GM23338 (cell line): Measurements from ENCODE around the gene SERGEF. TPM values are rescaled to one million over a fixed set of nuclear protein-coding genes. Genes with fewer than 3 reads are reported as not detected.
A peak's percentile ranks its signal among the peaks of the same experiment; 100 is the strongest.

Source experiments
- ATAC-seq: fragments of 200-7000 bp; cut with Tn5 transposase; 3 replicates; pipeline ENCODE4 v1.9.1; 2020
- DNase-seq: peaks from one replicate; pipeline ENCODE4 v3.0.0-alpha.2; 2015; ENCODE audit warnings: low spot score
- H2AFZ ChIP-seq: fragments of 200-600 bp; sonication (generic); 2 replicates; pipeline ENCODE4 v1.8.0; 2016; ENCODE audit warnings: antibody characterized with exemption, mild to moderate bottlenecking, moderate library complexity
- H3F3A ChIP-seq: fragments of 200-600 bp; sonication (generic); replicated peaks from 2 replicates; pipeline ENCODE4 v1.8.0; 2017; ENCODE audit warnings: antibody characterized with exemption, mixed run types, low read depth
- H3K27ac ChIP-seq: fragments of 200-600 bp; sonication (generic); 2 replicates; pipeline ENCODE4 v1.6.1; 2016; ENCODE audit warnings: low read depth
- H3K27me3 ChIP-seq: fragments of 200-600 bp; sonication (generic); 2 replicates; pipeline ENCODE4 v1.8.0; 2016; ENCODE audit warnings: mild to moderate bottlenecking, mixed run types, moderate library complexity; ENCODE audit not compliant: insufficient read depth
- H3K36me3 ChIP-seq: fragments of 200-600 bp; sonication (generic); 2 replicates; pipeline ENCODE4 v1.8.0; 2016; ENCODE audit warnings: mild to moderate bottlenecking; ENCODE audit not compliant: insufficient read depth
- H3K4me1 ChIP-seq: fragments of 200-600 bp; sonication (generic); 2 replicates; pipeline ENCODE4 v1.8.0; 2016; ENCODE audit warnings: mild to moderate bottlenecking, moderate library complexity; ENCODE audit not compliant: insufficient read depth
- H3K4me2 ChIP-seq: fragments of 200-600 bp; sonication (generic); 2 replicates; pipeline ENCODE4 v1.7.1; 2017; ENCODE audit warnings: mixed run types
- H3K4me3 ChIP-seq: fragments of 200-600 bp; sonication (generic); 2 replicates; pipeline ENCODE4 v1.6.1; 2016; ENCODE audit warnings: mixed run types
- H3K79me2 ChIP-seq: fragments of 200-600 bp; sonication (generic); replicated peaks from 2 replicates; pipeline ENCODE4 v1.8.0; 2017; ENCODE audit warnings: mild to moderate bottlenecking; ENCODE audit not compliant: insufficient read depth
- H3K9me2 ChIP-seq: fragments of 200-600 bp; sonication (generic); 2 replicates; pipeline ENCODE4 v1.8.0; 2017; ENCODE audit not compliant: insufficient read depth
- H4K20me1 ChIP-seq: fragments of 200-600 bp; sonication (generic); replicated peaks from 2 replicates; pipeline ENCODE4 v1.8.0; 2017; ENCODE audit warnings: mild to moderate bottlenecking; ENCODE audit not compliant: insufficient read depth
- H3K27ac Mint-ChIP-seq: 2 replicates; pipeline ENCODE4 v1.8.0; 2020; ENCODE audit warnings: inconsistent platforms, mild to moderate bottlenecking, moderate library complexity, mixed read lengths
- H3K27me3 Mint-ChIP-seq: 3 replicates; pipeline ENCODE4 v1.8.0; 2022; ENCODE audit warnings: low read depth, mild to moderate bottlenecking, moderate library complexity, mixed read lengths, inconsistent platforms; ENCODE audit not compliant: insufficient read depth, poor library complexity
- H3K36me3 Mint-ChIP-seq: 3 replicates; pipeline ENCODE4 v1.8.0; 2021; ENCODE audit warnings: low read depth, mild to moderate bottlenecking, inconsistent platforms, moderate library complexity, mixed read lengths
- H3K4me1 Mint-ChIP-seq: 3 replicates; pipeline ENCODE4 v1.8.0; 2020; ENCODE audit warnings: mild to moderate bottlenecking, inconsistent platforms, mixed read lengths
- H3K4me3 Mint-ChIP-seq: 3 replicates; pipeline ENCODE4 v1.8.0; 2021; ENCODE audit warnings: moderate library complexity, mild to moderate bottlenecking, inconsistent platforms, mixed read lengths
- H3K9me3 Mint-ChIP-seq: 3 replicates; pipeline ENCODE4 v1.8.0; 2020; ENCODE audit warnings: moderate library complexity, mild to moderate bottlenecking, inconsistent platforms, mixed read lengths
- CREB1 ChIP-seq: fragments of 250-450 bp; sonication (Bioruptor Pico); IDR thresholded peaks from 2 replicates; pipeline ENCODE4 v1.5.0; 2020; ENCODE audit warnings: low read depth, mild to moderate bottlenecking, moderate library complexity
- ETS1 ChIP-seq: IDR thresholded peaks from 2 replicates; pipeline ENCODE4 v1.6.1; 2016; ENCODE audit warnings: antibody characterized with exemption
- EZH2 ChIP-seq: fragments of 200-600 bp; sonication (generic); IDR thresholded peaks from one replicate; pipeline ENCODE4 v1.8.0; 2017; ENCODE audit warnings: antibody characterized with exemption, mild to moderate bottlenecking, low read depth; ENCODE audit not compliant: unreplicated experiment
- EZH2phosphoT487 ChIP-seq: fragments of 200-600 bp; sonication (generic); IDR thresholded peaks from one replicate; pipeline ENCODE4 v1.8.1; 2018; ENCODE audit warnings: antibody characterized with exemption; ENCODE audit not compliant: unreplicated experiment
- JUNB ChIP-seq: IDR thresholded peaks from one replicate; pipeline ENCODE4 v1.6.1; 2016; ENCODE audit warnings: antibody characterized with exemption; ENCODE audit not compliant: unreplicated experiment
- REST ChIP-seq: IDR thresholded peaks from one replicate; pipeline ENCODE4 v1.6.1; 2018; ENCODE audit warnings: antibody characterized with exemption; ENCODE audit not compliant: unreplicated experiment
- ZNF114 ChIP-seq: fragments of 250-450 bp; sonication (Bioruptor Pico); IDR thresholded peaks from 2 replicates; pipeline ENCODE4 v1.5.0; 2020; ENCODE audit warnings: mild to moderate bottlenecking, moderate library complexity
- polyA plus RNA-seq: library from polyadenylated mRNA; unstranded; fragments of >200 nt; fragmentation: Nextera tagmentation; extraction: Ambion mirVana; gene quantifications from 2 replicates; pipeline ENCODE4 v1.2.1, GENCODE V29; 2016
- total RNA-seq: library from RNA; depleted of rRNA; stranded (reverse); fragments of >200 nt; shearing (Covaris generic); gene quantifications from 2 replicates; pipeline ENCODE4 v1.2.3, GENCODE V29; 2014
- TF ChIP-seq, protein P1 (sequence below), 2 experiments: fragments of 200-600 bp in 1 of 2; sonication (generic) in 1 of 2; conservative IDR thresholded peaks; 2 replicates each; pipeline versions ENCODE4 v1.5.1 to v1.6.1; 2016 to 2017; ENCODE audit warnings: antibody characterized with exemption in 2 of 2, low read depth in 2 of 2, mild to moderate bottlenecking in 2 of 2, moderate library complexity in 1 of 2

The SERGEF gene
- total and polyA plus RNA-seq, 2 experiments from 2014 or later, result 24.2 to 27.9 TPM

GRCh38 chr11:17972987-17973386 lies 39.9 kb downstream of the SERGEF start:
- Histone ChIP-seq H3K4me3 (no peak overlapping the region), H3K27ac (no peak overlapping the region), H3K9me2 (no peaks in the 10 kb centered on the region), H3K36me3 (no peaks in the 10 kb centered on the region), H3F3A (no peaks in the 10 kb centered on the region), H3K4me1 (no peaks in the 10 kb centered on the region), H3K79me2 (no peaks in the 10 kb centered on the region), H3K27me3 (no peaks in the 10 kb centered on the region), H4K20me1 (0 out of 2 replicates have a peak, but pooled peaks cover 2% of the 10 kb centered on the region), H3K4me2 (no peak overlapping the region), H2AFZ (no peak overlapping the region)
- 0 out of 2 replicates have a peak overlapping the region, but pooled peaks have one; percentile 10 for H3K27ac Mint-ChIP-seq
- peaks cover 20% of the 10 kb centered on the region for H3K36me3 Mint-ChIP-seq
- H3K9me3 Mint-ChIP-seq, result no peaks in the 10 kb centered on the region
- H3K27me3 Mint-ChIP-seq, result no peaks in the 10 kb centered on the region
- ATAC-seq (peak; percentile 100), DNase-seq (peak; percentile 92)
- no peak overlapping the region for H3K4me3 Mint-ChIP-seq
- peaks cover 3% of the 10 kb centered on the region; the same call in 2 of the 3 replicates for H3K4me1 Mint-ChIP-seq
- TF ChIP-seq EZH2phosphoT487 (no peak), CREB1 (no peak)
- TF ChIP-seq, protein P1, sequence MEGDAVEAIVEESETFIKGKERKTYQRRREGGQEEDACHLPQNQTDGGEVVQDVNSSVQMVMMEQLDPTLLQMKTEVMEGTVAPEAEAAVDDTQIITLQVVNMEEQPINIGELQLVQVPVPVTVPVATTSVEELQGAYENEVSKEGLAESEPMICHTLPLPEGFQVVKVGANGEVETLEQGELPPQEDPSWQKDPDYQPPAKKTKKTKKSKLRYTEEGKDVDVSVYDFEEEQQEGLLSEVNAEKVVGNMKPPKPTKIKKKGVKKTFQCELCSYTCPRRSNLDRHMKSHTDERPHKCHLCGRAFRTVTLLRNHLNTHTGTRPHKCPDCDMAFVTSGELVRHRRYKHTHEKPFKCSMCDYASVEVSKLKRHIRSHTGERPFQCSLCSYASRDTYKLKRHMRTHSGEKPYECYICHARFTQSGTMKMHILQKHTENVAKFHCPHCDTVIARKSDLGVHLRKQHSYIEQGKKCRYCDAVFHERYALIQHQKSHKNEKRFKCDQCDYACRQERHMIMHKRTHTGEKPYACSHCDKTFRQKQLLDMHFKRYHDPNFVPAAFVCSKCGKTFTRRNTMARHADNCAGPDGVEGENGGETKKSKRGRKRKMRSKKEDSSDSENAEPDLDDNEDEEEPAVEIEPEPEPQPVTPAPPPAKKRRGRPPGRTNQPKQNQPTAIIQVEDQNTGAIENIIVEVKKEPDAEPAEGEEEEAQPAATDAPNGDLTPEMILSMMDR (conservative IDR thresholded peaks at IDR 0.05; ENCODE audit: low read depth in 2 of 2), result peak; percentile 76 to 96

GRCh38 chr11:17968206-17968605 lies 44.6 kb downstream of the SERGEF start:
- H3K79me2 ChIP-seq, result no peaks in the 10 kb centered on the region
- no peak overlapping the region for H2AFZ ChIP-seq
- no peak overlapping the region for H3K27ac ChIP-seq
- H3K27me3 ChIP-seq, result no peaks in the 10 kb centered on the region
- peaks cover under 1% of the 10 kb centered on the region; the same call in 1 of the 2 replicates for H4K20me1 ChIP-seq
- no peaks in the 10 kb centered on the region for H3F3A ChIP-seq
- no peaks in the 10 kb centered on the region for H3K9me2 ChIP-seq
- Mint-ChIP-seq H3K36me3 (peaks cover 20% of the 10 kb centered on the region), H3K4me1 (peaks cover 9% of the 10 kb centered on the region; the same call in 2 of the 3 replicates), H3K27me3 (no peaks in the 10 kb centered on the region), H3K27ac (no peak overlapping the region), H3K9me3 (no peaks in the 10 kb centered on the region), H3K4me3 (no peak overlapping the region)
- no peaks in the 10 kb centered on the region for H3K4me1 ChIP-seq
- H3K4me2 ChIP-seq, result no peak overlapping the region
- DNase-seq (no peak), ATAC-seq (no peak)
- no peaks in the 10 kb centered on the region for H3K36me3 ChIP-seq
- H3K4me3 ChIP-seq, result no peak overlapping the region
- TF ChIP-seq ZNF114 (CRISPR knock-in tag), result no peak
- TF ChIP-seq, protein P1 (conservative IDR thresholded peaks at IDR 0.05; ENCODE audit: low read depth in 2 of 2), result no peak
- TF ChIP-seq CREB1, result no peak
- no peak for TF ChIP-seq JUNB
- TF ChIP-seq ETS1, result no peak
- TF ChIP-seq REST, result peak; percentile 48
- no peak for TF ChIP-seq EZH2
